Activated T-helper 1 cell treated with anti-CD3 and anti-CD28 coated beads, Interleukin-2, amount 50 U/mL, for 16 hours (primary cell): ENCODE results near the gene EDNRB.
"Not testable (repeated sequence)": the region's sequence is repeated elsewhere in the genome, so short reads cannot be mapped to it uniquely, and the experiment has no call there.

Source experiments
- DNase-seq, 2 donors: peaks; one replicate each; pipeline ENCODE4 v3.0.0-alpha.2; 2020; ENCODE audit warnings: low read depth in 1 of 2, low spot score in 1 of 2

EDNRB gene

GRCh38 chr13:77896977-77897376, 21.7 kb downstream of the EDNRB start:
- DNase-seq = no peak

DNA sequence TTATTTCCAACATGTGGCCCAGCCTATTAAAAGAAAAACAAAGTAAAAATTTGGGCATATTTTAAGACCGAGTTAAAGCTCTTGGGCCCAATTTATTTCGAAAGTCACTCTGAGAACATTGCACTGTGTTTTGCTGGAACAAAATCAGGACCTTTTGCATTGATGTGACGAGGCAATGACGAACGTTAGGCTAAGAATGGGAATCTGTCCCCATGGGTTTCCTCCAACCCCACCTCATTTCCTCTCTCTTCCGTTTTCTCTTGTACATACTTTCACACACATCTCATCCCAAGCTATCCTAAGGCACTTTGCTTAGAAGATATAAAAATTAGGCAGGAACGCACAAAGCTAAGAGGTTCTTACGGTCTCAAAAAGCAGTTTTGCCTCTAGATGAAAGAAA, 22.1 kb downstream of the EDNRB start:
- no peak for DNase-seq

GRCh38 chr13:77894743-77895142, 23.9 kb downstream of the EDNRB start:
- DNase-seq = no peak

GRCh38 chr13:77893066-77893465, 25.6 kb downstream of the EDNRB start:
- DNase-seq = no peak

- DNase-seq = no peak
Measured at GRCh38 chr13:77892491-77892890, 26.1 kb downstream of the EDNRB start.

DNA sequence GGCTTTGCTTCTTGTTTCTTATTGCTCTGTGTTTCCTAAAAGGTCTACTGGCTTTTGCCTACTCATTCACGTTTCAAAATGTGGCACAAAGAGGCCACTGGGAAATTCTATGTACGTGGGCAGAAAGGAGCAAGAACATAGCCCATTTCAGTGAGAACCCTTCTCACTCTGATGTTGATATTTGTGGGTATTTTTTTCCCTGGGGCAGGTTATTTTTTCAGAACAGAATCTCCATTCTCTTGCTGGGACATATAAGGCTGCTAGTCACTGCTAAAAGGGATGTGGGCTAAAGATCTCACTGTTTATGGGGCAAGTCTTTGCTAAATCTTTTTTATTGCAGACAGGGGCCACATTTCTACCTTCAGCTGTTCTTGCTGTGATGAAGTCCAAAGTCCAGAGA, 27.1 kb downstream of the EDNRB start:
- DNase-seq = no peak

- no peak for DNase-seq
Measured at GRCh38 chr13:77891041-77891440, 27.6 kb downstream of the EDNRB start.

GRCh38 chr13:77883328-77883727, 35.3 kb downstream of the EDNRB start:
- DNase-seq = no peak

DNA sequence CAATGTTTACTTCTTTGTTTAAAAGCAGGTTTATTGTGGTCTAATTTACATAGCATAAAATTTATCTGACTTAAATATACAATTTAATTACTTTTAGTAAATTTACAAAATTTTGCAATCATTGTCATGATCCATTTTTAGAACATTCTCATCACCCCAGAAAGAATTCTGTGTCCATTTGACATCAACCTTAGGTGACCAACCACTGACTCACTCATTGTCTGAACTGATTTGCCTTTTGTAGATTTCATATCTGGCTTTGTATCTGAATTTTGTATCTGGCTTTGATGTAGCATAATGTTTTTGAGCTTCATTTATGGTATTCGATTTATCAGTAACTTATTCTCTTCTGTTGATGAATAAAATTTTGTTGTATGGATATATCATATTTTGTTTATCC, 40.4 kb downstream of the EDNRB start:
- DNase-seq = no peak

DNA sequence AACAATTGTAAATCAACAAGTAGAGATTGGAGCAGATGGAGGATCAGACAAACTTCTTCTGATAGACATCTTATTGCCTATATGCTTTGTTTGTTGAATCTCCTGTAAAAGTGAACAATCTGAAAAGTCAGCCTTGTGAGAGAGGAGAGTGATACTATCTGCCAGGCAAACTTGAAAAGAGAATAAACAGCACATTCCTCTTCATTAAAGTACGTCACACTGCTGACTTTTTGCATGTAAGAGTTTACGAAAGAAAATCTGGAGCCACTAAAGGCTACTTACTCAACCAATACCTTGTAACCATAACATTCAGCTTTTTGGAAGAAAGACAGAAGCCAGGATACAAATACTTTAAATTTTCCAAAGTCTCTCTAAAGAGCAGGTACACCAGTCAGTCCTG, 42.5 kb downstream of the EDNRB start:
- no peak for DNase-seq

- no peak for DNase-seq
Measured at GRCh38 chr13:77874406-77874805, 44.2 kb downstream of the EDNRB start.

GRCh38 chr13:77872995-77873394, 45.6 kb downstream of the EDNRB start:
- no peak for DNase-seq

DNA sequence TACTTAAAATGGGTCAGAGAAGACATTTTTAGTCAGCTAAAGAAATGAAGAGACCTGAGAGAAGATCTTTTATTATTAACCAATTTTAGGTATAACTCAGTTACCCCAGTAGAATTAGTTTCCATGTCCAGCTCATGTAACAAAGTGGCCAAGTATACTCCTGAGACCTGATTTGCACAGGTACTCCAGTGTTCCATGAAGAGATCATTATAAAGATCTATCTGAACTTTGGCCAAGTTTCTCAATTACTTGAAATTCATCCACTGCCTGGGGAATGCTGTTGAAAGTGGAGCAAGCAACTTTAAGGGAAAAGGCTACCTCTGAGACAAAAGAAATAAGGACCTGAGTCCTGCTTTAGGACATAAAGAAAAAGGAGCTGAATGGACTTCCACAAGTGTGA, 47.0 kb downstream of the EDNRB start:
- no peak for DNase-seq

DNA sequence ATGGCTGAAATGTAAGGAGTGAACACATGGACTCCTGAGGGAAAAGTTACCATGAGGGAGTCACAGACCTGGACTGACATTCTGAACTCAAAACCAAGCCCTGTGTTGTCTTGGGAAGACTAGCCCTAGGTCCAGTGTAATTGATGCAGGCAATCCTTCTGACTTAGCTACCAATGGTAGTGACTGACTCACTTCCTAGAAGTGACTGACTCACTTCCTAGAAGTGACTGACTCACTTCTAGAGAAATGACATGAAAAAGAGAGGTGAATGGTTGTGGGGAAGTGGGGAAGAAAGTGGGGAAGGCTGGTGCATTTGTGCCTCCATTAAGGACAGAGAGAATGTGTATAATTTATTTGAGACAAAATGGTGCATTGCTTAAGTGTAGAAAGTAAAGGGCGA, 49.9 kb downstream of the EDNRB start:
- no peak for DNase-seq

- no peak for DNase-seq
Measured at GRCh38 chr13:77866971-77867370, 51.7 kb downstream of the EDNRB start.

DNA sequence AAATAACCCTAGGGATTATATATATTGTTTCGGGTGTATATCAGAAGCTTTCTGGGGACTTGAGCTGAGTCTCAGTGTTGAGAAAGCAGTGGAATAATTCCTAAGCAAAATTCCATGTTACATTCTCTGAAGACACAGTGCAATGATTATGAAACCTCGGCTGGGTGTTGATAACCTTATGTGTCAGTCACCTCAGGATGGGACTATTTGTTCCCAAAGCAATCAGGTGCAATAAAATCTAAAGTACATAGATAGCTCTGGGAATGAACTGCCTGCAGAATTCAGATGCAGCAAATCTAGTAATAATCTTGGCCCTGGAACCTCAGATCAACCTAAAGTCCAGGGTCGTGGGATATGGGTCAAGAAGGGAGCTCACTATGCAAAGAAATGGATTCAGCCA, 53.0 kb downstream of the EDNRB start:
- no peak for DNase-seq

GRCh38 chr13:77863144-77863543, 55.5 kb downstream of the EDNRB start:
- no peak for DNase-seq

GRCh38 chr13:77861741-77862140, 56.9 kb downstream of the EDNRB start:
- DNase-seq = no peak

DNA sequence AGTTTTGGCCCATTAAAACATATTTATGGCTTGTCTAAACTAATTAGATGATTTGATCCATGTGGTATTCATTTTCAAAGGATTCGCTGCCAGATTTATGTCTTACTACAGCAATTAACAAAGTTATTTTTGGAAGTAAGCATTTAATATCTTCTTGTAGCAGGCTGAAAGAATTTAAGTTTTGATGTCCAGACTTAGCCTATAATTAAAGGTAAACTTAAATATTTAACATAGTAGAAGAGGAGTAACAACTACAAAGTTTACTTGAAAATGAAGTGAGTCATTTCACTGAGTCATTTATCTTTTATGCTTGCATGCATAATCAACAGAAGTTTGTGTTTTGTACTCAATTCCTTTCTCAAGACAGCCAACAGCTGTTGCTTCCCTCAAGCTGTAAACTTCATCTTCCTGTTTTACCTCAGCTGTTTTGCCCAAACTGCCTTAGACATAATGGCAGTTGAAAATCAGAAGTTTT, 58.1 kb downstream of the EDNRB start:
- no peak for DNase-seq

DNA sequence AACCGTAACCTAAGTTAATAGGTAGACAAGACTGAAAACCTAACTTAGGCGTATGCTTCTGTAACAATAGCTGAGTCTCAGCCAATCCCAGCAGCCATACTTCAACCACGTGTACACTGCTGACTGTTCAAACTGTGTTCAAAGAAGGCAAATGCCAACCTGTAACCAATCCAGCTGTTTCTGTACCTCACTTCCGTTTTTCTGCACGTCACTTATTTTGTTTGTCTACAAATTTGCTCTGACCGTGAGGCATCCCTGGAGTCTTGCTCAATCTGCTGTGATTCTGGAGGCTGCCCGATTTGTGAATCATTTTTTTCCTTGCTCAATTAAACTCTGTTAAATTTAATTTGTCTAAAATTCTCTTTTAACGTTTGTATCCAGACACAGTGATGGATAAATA, 59.2 kb downstream of the EDNRB start:
- DNase-seq = no peak

- DNase-seq = no peak
Measured at GRCh38 chr13:77857531-77858209, 61.0 kb downstream of the EDNRB start.

DNA sequence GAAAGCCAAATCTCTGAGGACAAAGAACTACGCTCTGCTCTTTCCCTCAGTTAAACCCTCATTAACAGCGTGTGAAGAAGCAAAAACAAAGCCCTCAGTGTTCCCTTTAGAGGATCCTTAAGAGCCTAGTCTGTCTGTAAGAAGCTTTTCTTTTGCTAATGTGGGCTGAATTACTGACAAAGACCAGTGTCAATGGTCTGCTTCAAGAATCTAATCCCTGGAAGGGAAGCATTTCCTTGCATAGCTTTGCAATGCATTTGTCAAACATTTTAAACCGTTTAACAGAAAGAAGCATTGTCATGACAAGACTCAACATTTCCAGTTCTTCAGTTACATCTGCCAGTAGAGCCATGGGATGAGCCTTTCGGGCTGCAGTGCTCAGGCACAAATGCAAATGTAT, 64.9 kb downstream of the EDNRB start:
- DNase-seq = no peak

DNA sequence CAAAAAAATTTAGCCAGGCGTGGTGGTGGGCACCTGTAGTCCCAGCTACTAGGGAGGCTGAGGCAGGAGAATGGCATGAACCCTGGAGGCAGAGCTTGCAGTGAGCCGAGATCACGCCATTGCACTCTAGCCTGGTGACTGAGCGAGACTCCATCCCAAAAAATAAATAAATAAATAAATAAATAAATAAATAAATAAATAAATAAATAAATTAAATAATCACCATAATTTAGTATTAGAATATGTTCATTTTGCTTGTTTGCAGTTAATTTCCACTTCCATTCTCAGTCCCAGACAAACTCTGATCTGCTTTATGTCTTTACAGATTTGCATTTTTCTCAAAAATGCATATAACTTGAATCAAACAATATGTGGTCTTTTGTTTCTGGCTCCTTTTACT, 70.6 kb downstream of the EDNRB start:
- DNase-seq = not testable (repeated sequence)

DNA sequence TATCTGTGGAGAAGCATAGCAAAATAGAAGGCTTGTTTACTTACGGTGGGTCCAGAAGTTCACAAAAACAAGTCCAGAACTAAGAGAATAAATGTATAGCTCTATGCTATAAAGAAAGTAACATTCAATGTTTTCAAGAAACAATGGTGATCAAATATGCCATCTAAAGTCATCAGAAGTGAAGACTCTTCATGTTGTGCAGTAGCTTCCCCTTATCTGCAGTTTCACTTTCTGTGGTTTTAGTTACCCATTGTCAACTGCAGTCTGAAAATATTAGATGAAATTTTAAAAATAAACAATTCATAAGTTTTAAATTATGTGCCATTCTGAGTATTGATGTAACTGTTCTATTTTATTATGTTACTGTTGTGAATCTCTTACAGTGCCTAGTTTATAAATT, 72.5 kb downstream of the EDNRB start:
- no peak for DNase-seq
